Measurements from ENCODE around the gene DMD.

DNA sequence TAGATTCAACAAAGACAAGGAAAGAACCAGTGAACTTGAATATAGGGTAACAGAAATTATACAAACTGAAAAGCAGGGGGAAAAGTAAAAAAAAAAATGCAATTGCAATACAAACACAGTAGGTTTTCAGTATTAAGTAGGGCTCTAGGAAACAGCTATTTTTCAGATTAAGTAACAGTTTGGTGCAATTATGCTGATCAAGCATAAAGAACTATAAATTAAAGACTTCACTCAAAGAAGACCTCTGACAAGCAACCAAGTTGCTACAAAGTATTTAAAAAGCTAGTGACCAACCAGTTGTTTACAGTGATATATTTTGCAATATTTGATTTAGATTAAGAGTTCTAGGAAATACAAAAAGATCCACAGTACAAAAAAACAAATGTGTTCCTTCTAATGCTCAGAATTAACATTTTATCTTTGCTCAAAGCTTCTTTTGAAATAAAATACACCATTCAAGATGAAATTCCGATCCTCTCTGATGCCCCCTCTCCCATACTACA, 1908.7 kb downstream of the DMD start:
- TF ChIP-seq, protein P1, sequence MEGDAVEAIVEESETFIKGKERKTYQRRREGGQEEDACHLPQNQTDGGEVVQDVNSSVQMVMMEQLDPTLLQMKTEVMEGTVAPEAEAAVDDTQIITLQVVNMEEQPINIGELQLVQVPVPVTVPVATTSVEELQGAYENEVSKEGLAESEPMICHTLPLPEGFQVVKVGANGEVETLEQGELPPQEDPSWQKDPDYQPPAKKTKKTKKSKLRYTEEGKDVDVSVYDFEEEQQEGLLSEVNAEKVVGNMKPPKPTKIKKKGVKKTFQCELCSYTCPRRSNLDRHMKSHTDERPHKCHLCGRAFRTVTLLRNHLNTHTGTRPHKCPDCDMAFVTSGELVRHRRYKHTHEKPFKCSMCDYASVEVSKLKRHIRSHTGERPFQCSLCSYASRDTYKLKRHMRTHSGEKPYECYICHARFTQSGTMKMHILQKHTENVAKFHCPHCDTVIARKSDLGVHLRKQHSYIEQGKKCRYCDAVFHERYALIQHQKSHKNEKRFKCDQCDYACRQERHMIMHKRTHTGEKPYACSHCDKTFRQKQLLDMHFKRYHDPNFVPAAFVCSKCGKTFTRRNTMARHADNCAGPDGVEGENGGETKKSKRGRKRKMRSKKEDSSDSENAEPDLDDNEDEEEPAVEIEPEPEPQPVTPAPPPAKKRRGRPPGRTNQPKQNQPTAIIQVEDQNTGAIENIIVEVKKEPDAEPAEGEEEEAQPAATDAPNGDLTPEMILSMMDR (IDR thresholded peaks at IDR 0.05) = no peak
- TF ChIP-seq EZH2 (IDR thresholded peaks at IDR 0.05) = no peak

All from neural progenitor cell (in vitro differentiated cells).